Effector memory CD8-positive, alpha-beta T cell (primary cell): ENCODE data around the gene IQSEC1.

Source experiments
- ATAC-seq: fragments of 150-1000 bp; cut with Tn5 transposase; replicated peaks from 2 replicates; pipeline ENCODE4 v1.10.0; 2021; ENCODE audit warnings: mild to moderate bottlenecking, moderate library complexity
- DNase-seq, 3 experiments: peaks; one replicate each; pipeline ENCODE4 v3.0.0; 2021
- H3K27ac Mint-ChIP-seq, 2 donors: one replicate each; pipeline ENCODE4 v1.8.0; 2022; ENCODE audit warnings: mild to moderate bottlenecking in 2 of 2, mixed read lengths in 2 of 2, moderate library complexity in 2 of 2
- H3K27me3 Mint-ChIP-seq, 2 donors: one replicate each; pipeline ENCODE4 v1.8.0; 2022; ENCODE audit warnings: mixed read lengths in 2 of 2
- H3K36me3 Mint-ChIP-seq: one replicate; pipeline ENCODE4 v1.8.0; 2022; ENCODE audit warnings: mild to moderate bottlenecking, moderate library complexity, mixed read lengths; ENCODE audit not compliant: insufficient read depth
- H3K4me1 Mint-ChIP-seq, 2 donors: one replicate each; pipeline ENCODE4 v1.8.0; 2022; ENCODE audit warnings: low read depth in 2 of 2, mixed read lengths in 2 of 2
- H3K4me3 Mint-ChIP-seq, 2 donors: one replicate each; pipeline ENCODE4 v1.8.0; 2022; ENCODE audit warnings: mild to moderate bottlenecking in 2 of 2, mixed read lengths in 2 of 2, moderate library complexity in 2 of 2
- H3K9me3 Mint-ChIP-seq, 2 donors: one replicate each; pipeline ENCODE4 v1.8.0; 2022; ENCODE audit warnings: mixed read lengths in 2 of 2

IQSEC1 gene

DNA sequence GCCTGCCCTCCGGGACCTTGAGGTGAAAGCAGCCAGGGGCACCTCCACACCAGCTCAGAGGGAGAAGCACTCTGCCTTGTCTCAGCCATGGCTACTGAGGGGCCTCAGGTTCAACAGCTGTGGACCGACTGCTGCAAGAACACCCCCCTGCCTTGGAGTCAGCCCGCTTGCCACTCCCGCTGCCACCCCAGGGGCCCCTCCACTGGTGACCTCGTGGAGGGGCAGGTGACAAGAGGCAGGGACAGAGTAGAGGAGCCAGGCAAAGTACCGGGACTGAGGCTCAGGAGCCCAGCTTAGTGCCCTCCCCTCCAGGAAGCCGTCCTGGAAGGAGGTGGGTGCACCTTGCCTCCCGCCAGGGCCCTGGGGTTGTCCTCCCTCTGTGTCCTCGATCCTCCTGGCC, 152.3 kb downstream of the IQSEC1 start:
- no peak for ATAC-seq
- no peak for DNase-seq
- no peak overlapping the region for H3K4me3 Mint-ChIP-seq
- peaks cover 20 to 30% of the 10 kb centered on the region in 2 donors for H3K4me1 Mint-ChIP-seq
- no peak overlapping the region for H3K27ac Mint-ChIP-seq
- H3K36me3 Mint-ChIP-seq, result peaks cover 53% of the 10 kb centered on the region
- no peaks in the 10 kb centered on the region for H3K9me3 Mint-ChIP-seq
- H3K27me3 Mint-ChIP-seq, result no peaks in the 10 kb centered on the region

DNA sequence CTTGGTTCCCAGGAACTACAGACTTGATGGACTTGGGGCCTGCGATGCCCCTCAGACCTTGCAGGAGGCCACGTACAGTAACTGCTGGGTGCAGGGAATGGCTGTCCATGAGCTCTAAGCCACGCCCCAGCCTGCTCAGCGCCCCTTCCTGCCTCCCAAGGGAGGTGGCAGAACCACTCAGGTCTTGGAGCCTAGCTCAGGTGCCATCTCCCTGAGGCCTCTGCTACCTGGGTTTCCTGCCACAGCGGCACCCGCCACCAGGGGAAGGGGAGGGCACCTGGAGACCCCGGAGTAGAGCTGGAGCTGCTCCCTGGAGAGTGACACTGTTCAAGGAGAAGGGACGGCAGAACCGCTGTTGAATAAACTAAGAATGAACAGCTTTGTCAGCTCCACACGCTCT, 154.0 kb downstream of the IQSEC1 start:
- H3K36me3 Mint-ChIP-seq, result peaks cover 56% of the 10 kb centered on the region
- peaks cover 31 to 33% of the 10 kb centered on the region in 2 donors for H3K4me1 Mint-ChIP-seq
- ATAC-seq (no peak), DNase-seq (no peak)
- H3K27ac Mint-ChIP-seq, result peak overlapping the region in 1 of 2 donors; percentile 17
- H3K4me3 Mint-ChIP-seq, result no peak overlapping the region
- no peaks in the 10 kb centered on the region for H3K27me3 Mint-ChIP-seq
- H3K9me3 Mint-ChIP-seq, result no peaks in the 10 kb centered on the region

DNA sequence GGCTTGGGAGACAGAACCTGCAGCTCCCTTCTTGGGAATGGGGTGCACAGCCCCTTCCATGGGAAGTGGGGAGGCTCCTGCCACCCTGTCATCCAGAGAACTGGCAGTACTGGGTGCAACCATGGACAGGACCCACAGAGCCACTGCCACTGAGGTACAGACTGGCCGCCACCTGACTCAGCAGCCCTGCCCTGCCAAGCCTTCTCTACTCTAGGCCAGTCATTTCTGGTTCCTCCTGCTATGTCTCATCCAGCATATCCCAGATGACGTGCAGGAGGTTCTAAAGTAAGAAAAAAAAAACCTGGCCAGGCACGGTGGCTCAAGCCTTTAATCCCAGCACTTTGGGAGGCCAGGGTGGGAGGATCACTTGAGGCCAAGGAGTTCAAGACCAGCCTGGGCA, 155.0 kb downstream of the IQSEC1 start:
- Mint-ChIP-seq H3K4me1 (peaks cover 34% of the 10 kb centered on the region in 2 donors), H3K27me3 (no peaks in the 10 kb centered on the region), H3K27ac (peak overlapping the region in 1 of 2 donors; percentile 6), H3K4me3 (no peak overlapping the region), H3K9me3 (no peaks in the 10 kb centered on the region), H3K36me3 (peaks cover 57% of the 10 kb centered on the region)
- DNase-seq, result no peak
- ATAC-seq, result no peak

DNA sequence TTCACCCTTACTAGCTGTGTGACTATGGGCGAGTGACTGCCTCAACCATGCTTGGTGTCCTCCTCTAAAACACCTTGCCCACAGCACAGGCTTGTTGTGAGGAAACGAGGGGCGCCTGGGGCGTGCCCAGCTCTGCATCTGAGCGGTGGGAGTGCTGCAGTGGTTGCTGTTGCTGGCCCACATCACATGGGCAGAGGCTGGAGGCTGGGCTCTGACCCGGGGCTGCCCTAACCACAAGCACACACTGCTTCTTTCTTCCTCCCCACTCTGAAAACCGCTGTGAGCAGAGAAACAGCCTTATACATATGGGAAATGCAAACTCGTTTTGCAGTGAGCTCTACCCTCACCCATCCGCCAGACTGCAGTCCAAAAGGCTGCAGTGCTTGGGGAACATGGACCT, 157.1 kb downstream of the IQSEC1 start:
- no peaks in the 10 kb centered on the region for H3K9me3 Mint-ChIP-seq
- peak overlapping the region; percentile 67 for H3K4me3 Mint-ChIP-seq
- peak; percentile 95 for ATAC-seq
- H3K4me1 Mint-ChIP-seq, result peaks cover 33 to 34% of the 10 kb centered on the region in 2 donors
- peaks cover 71% of the 10 kb centered on the region for H3K36me3 Mint-ChIP-seq
- peak overlapping the region; percentile 87 for H3K27ac Mint-ChIP-seq
- peak; percentile 64 to 68 (median 64) for DNase-seq
- H3K27me3 Mint-ChIP-seq, result no peaks in the 10 kb centered on the region

DNA sequence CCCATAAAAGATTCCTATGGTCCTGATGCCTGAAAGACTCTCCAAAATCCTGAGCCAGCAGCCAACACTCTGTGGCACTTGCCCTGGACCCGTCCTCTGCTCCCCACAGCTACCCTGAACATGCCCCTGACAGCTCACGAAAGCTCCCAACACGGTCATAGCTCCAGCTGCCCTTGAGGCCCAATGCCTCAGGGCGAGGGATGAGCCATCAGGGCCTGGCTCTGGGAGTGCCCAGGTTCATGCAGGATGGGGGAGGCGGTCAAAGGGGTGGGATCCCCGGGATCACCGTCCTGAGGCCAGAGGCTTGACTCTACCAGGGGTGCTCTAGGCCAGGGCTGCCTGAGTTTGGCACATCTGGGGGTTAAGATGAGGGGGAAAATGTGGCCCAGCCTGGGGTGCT, 159.1 kb downstream of the IQSEC1 start:
- no peak overlapping the region for H3K4me3 Mint-ChIP-seq
- H3K4me1 Mint-ChIP-seq, result peaks cover 33 to 34% of the 10 kb centered on the region in 2 donors
- peaks cover 74% of the 10 kb centered on the region for H3K36me3 Mint-ChIP-seq
- no peak for DNase-seq
- H3K27ac Mint-ChIP-seq, result peak overlapping the region; percentile 87
- no peaks in the 10 kb centered on the region for H3K27me3 Mint-ChIP-seq
- H3K9me3 Mint-ChIP-seq, result no peaks in the 10 kb centered on the region
- ATAC-seq, result no peak

DNA sequence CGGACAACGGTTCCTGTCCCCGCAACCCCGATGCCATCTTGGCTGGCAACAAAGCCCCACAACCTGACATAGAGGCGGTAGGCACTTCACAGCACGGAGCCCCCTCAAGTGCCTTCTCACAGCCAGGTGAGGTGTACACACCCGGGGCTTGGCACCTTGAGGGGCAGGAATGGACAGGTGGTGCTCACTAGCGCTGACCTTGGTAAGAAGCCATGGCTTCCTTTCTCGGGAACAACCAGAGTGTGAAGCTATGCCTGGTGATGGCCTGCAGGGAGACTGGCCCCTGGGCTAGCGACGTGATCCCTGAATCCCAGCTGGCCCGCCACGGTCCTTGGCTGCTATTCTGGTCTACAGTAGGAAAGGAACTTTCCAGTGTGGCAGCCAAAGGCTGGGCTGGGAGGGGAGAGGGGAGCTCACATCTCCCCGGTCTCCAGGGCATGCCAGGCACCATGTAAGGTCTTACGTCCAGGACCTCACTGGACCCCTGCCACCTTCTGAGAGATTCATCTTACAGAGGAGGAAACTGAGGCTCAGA, 161.3 kb downstream of the IQSEC1 start:
- peak overlapping the region; percentile 16 to 87 for H3K27ac Mint-ChIP-seq
- ATAC-seq (no peak), DNase-seq (no peak)
- peaks cover 85% of the 10 kb centered on the region for H3K36me3 Mint-ChIP-seq
- H3K4me1 Mint-ChIP-seq, result peaks cover 23 to 30% of the 10 kb centered on the region in 2 donors
- H3K27me3 Mint-ChIP-seq, result no peaks in the 10 kb centered on the region
- no peaks in the 10 kb centered on the region for H3K9me3 Mint-ChIP-seq
- H3K4me3 Mint-ChIP-seq, result no peak overlapping the region

DNA sequence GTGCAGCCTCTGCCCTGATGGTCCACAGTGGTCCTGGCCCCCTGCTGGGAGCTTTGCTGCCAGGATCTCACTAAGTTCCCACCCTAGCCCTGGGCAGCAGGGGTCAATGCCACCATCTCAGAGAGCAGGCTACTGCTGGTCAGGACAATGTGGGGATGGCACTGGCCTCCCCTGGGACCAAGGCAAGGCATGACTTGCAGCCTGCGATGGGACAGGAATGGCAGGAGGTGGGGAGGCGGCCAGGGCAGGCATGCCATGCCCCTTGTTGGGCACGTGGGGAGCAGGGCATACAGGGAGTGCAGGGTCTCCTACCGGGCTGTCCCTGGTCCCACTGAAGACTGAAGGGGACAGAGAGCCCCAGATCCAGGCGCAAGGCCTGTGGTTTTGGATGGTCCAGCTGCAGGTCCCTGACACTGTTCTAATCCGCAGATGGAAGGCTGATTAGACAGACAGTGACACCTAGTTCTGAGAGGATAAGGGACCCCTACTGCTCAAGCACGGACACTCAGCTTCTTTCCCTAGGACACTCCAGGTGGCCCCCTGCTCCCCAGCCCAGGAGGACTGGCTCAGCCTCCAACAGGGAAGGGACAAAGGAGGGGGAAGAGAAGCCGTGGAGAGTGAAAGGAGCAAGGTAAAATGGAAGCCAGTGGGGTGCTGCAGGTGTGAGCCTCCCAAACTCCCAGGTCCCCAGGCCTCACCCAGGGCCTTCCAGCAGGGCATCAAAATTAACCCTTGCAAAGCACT, 162.7 kb downstream of the IQSEC1 start:
- H3K27me3 Mint-ChIP-seq, result no peaks in the 10 kb centered on the region
- peak overlapping the region in 1 of 2 donors; percentile 15 for H3K27ac Mint-ChIP-seq
- H3K9me3 Mint-ChIP-seq, result no peaks in the 10 kb centered on the region
- ATAC-seq (no peak), DNase-seq (no peak)
- H3K4me1 Mint-ChIP-seq, result peaks cover 9 to 17% of the 10 kb centered on the region in 2 donors
- peaks cover 83% of the 10 kb centered on the region for H3K36me3 Mint-ChIP-seq
- no peak overlapping the region for H3K4me3 Mint-ChIP-seq

DNA sequence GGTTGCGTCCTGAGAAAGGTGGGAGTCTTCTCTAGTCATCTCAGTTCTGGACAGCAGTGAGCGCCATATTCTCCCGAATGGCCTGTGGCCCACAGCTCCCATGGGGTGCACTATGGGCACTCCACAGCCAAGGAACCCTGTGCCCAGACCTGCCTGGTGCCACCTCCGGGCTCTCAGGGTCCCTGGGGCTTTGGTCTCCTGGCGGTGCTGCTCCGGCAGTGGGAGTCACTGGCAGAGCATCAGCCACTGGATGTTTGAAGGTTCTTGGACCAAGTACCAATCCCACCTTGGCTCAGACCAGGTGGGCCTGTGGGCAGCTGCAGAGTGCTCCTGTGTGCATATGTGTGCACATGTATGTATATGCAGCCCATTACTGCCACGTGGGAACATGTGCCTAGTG, 163.5 kb downstream of the IQSEC1 start:
- no peaks in the 10 kb centered on the region for H3K9me3 Mint-ChIP-seq
- H3K4me1 Mint-ChIP-seq, result peaks cover 8 to 18% of the 10 kb centered on the region in 2 donors
- peak overlapping the region in 1 of 2 donors; percentile 78 for H3K27ac Mint-ChIP-seq
- H3K27me3 Mint-ChIP-seq, result no peaks in the 10 kb centered on the region
- H3K4me3 Mint-ChIP-seq, result no peak overlapping the region
- ATAC-seq, result no peak
- peaks cover 88% of the 10 kb centered on the region for H3K36me3 Mint-ChIP-seq
- DNase-seq, result no peak

DNA sequence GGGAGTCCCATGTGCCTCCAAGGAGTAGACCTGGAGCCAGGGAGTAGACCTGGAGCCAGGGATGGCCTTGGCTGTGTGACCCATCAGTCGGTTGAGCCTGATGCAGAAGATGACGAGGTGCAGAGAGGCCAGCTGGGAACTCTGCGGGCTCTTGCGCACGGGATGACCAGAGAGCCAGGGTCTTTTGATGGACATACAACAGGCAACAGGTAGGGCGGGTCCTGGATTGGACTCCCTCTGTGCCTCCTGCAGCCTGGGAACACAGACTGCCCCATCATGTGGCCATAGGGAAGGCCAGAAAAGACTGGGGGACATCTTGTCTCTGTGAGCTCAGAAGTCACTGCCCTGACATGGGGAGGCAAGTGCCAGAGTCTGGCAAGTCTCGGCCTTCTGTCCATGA, 164.4 kb downstream of the IQSEC1 start:
- H3K4me3 Mint-ChIP-seq, result no peak overlapping the region
- peaks cover 85% of the 10 kb centered on the region for H3K36me3 Mint-ChIP-seq
- no peaks in the 10 kb centered on the region for H3K27me3 Mint-ChIP-seq
- ATAC-seq, result no peak
- DNase-seq, result no peak
- H3K27ac Mint-ChIP-seq, result peak overlapping the region; percentile 25 to 78
- H3K9me3 Mint-ChIP-seq, result no peaks in the 10 kb centered on the region
- peaks cover 0 to 10% of the 10 kb centered on the region in 2 donors for H3K4me1 Mint-ChIP-seq

DNA sequence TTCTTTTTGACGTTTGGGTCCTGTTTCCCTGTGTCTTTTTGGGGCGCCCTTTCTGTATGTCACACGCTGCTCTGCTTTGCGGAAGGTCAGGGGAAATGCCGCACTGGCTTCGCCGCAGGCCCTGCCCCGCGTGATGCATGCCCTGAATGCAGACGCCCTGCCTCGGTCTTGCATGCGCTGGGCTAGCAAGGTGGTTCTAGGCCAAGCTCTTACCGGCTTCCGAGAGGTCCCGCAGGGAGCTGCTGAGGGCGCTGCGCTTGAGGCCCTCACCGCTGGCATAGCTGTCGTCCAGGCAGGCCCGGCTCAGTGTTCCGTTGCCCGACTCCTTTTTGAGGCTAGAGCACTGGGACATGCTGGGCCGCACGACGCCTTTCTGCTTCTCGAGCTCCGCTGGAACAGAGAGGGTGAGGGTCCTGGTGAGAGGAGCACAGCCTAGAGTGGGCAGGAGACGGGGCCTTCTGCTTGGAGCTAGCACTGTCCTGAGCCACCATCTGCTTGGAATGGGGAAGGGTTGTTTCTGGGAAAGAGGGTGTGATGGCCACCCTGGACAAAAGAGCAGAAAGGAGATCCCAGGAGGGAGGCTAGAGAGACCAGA, 165.0 kb downstream of the IQSEC1 start:
- no peak for DNase-seq
- Mint-ChIP-seq H3K36me3 (peaks cover 83% of the 10 kb centered on the region), H3K27me3 (no peaks in the 10 kb centered on the region), H3K27ac (peak overlapping the region; percentile 25 to 78), H3K4me1 (peaks cover 0 to 10% of the 10 kb centered on the region in 2 donors), H3K4me3 (no peak overlapping the region), H3K9me3 (no peaks in the 10 kb centered on the region)
- ATAC-seq, result no peak

DNA sequence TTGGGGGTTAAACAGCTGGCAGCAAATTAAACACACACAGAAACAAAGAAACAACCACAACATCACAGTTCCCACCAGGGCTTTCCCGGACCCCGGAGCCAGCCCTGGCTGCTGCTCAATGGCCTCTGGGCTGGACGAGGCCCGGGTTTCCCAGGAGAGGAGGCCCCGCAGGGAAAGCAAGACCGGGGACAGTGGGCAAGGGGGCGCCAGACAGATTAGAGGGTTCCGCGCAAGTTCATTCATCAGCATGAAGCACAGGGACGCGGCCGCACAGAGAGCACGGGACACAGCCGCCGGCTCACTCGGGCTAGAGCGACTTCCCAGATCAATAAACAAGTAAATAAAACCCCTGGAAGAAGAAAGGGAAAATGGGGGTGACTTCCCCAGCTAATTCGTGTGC, 165.5 kb downstream of the IQSEC1 start:
- peaks cover 0 to 10% of the 10 kb centered on the region in 2 donors for H3K4me1 Mint-ChIP-seq
- no peak for DNase-seq
- no peak for ATAC-seq
- no peaks in the 10 kb centered on the region for H3K27me3 Mint-ChIP-seq
- no peak overlapping the region for H3K4me3 Mint-ChIP-seq
- H3K27ac Mint-ChIP-seq, result peak overlapping the region; percentile 74 to 78
- H3K9me3 Mint-ChIP-seq, result no peaks in the 10 kb centered on the region
- H3K36me3 Mint-ChIP-seq, result peaks cover 82% of the 10 kb centered on the region

DNA sequence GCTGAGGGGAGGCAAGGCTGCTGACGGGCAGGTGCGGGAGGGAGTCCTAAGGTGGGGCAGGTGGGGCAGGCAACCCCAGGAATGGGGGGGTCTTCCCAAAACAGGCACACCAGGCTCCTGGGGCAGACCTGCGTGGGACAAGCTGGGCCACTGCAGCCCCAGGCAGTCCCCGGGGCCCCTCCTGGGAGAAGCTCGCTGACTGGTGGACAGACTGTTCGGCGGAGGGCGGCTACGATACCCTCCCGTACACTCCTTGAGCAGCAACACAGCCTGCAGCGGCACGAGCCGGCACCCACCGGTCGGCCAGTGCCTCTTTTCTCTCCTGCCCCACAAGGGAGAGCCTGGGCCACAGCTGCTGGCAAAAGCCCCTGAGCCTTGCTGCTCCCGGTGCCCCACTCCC, 165.9 kb downstream of the IQSEC1 start:
- H3K36me3 Mint-ChIP-seq, result peaks cover 84% of the 10 kb centered on the region
- no peaks in the 10 kb centered on the region for H3K9me3 Mint-ChIP-seq
- no peak for DNase-seq
- H3K27me3 Mint-ChIP-seq, result no peaks in the 10 kb centered on the region
- ATAC-seq, result no peak
- H3K4me1 Mint-ChIP-seq, result peaks cover 0 to 9% of the 10 kb centered on the region in 2 donors
- peak overlapping the region in 1 of 2 donors; percentile 74 for H3K27ac Mint-ChIP-seq
- H3K4me3 Mint-ChIP-seq, result no peak overlapping the region

DNA sequence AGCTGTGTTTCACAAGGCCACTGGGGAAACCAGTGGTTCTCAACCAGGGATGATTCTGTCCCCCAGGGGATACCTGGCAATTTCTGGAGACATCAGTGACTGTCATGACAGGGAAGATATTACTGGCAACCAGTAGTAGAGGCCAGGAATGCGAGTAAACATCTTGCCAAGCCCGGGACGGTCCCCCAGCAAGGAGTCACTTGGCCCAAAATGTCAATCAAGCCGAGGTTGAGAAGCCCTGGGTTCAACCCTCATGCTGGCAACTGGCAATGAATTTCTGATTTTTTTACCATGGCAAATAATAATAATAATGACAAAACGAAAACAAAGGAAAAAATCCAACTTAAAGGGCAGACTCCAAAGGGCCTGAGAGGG, 166.3 kb downstream of the IQSEC1 start:
- ATAC-seq (no peak), DNase-seq (no peak)
- H3K27ac Mint-ChIP-seq, result peak overlapping the region in 1 of 2 donors; percentile 74
- no peaks in the 10 kb centered on the region for H3K27me3 Mint-ChIP-seq
- H3K9me3 Mint-ChIP-seq, result no peaks in the 10 kb centered on the region
- H3K4me1 Mint-ChIP-seq, result peaks cover 0 to 7% of the 10 kb centered on the region in 2 donors
- H3K4me3 Mint-ChIP-seq, result no peak overlapping the region
- peaks cover 84% of the 10 kb centered on the region for H3K36me3 Mint-ChIP-seq
